ENCODE data around the gene FNBP1.
"Not testable (repeated sequence)": the region's sequence is repeated elsewhere in the genome, so short reads cannot be mapped to it uniquely, and the experiment has no call there.

Gene FNBP1

DNA sequence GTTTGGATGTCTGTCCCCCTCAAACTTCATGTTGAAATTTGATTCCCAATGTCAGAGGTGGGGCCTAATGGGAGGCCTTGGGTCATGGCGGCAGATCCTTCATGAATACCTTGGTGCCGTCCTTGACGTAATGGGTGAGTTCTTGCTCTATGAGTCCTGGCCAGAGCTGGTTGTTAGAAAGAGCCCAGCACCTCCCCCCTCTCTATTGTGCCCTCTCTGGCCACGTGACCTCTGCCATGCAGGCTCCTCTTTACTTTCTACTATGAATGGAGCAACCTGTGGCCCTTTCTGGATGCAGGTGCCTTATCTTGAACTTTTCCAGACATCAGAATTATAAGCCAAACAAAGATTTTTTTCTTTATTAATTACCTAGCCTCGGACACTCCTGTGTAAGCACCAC, 40.7 kb downstream of the FNBP1 start:
- Histone ChIP-seq H3K27ac (ENCODE audit: low read depth, low read length) (no peak overlapping the region), H3K4me1 (ENCODE audit: control insufficient read depth, insufficient read depth, low read length) (no peaks in the 10 kb centered on the region), H3K9me3 (ENCODE audit: control insufficient read depth, insufficient read depth, low read length) (no peaks in the 10 kb centered on the region), H3K27me3 (ENCODE audit: control insufficient read depth, insufficient read depth, low read length) (no peaks in the 10 kb centered on the region), H3K9ac (ENCODE audit: low read depth, low read length) (no peak overlapping the region), H3K4me3 (ENCODE audit: low read depth, low read length) (no peak overlapping the region), H3K36me3 (ENCODE audit: control insufficient read depth, insufficient read depth, low read length) (no peaks in the 10 kb centered on the region)

DNA sequence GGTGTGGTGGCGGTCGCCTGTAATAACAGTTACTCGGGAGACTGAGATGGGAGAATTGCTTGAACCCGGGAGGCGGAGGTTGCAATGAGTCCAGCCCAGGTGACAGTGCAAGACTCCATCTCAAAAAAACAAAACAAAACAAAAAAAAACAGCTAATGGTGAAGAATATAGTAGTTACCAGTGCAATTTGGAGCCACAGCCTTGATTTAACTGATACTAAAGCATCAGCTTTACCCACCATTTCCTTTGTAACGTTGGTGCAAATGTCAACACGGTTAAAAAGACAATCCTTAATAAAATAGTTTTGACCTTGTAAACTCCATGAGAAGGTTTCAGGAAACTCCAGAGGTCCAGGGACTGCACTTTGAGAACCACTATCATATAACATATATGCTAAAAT, 41.8 kb downstream of the FNBP1 start:
- H3K36me3 ChIP-seq (ENCODE audit: control insufficient read depth, insufficient read depth, low read length) = no peaks in the 10 kb centered on the region
- H3K9me3 ChIP-seq (ENCODE audit: control insufficient read depth, insufficient read depth, low read length) = no peaks in the 10 kb centered on the region
- H3K4me1 ChIP-seq (ENCODE audit: control insufficient read depth, insufficient read depth, low read length) = no peaks in the 10 kb centered on the region
- no peak overlapping the region for H3K9ac ChIP-seq (ENCODE audit: low read depth, low read length)
- no peaks in the 10 kb centered on the region for H3K27me3 ChIP-seq (ENCODE audit: control insufficient read depth, insufficient read depth, low read length)
- no peak overlapping the region for H3K4me3 ChIP-seq (ENCODE audit: low read depth, low read length)
- H3K27ac ChIP-seq (ENCODE audit: low read depth, low read length) = no peak overlapping the region

DNA sequence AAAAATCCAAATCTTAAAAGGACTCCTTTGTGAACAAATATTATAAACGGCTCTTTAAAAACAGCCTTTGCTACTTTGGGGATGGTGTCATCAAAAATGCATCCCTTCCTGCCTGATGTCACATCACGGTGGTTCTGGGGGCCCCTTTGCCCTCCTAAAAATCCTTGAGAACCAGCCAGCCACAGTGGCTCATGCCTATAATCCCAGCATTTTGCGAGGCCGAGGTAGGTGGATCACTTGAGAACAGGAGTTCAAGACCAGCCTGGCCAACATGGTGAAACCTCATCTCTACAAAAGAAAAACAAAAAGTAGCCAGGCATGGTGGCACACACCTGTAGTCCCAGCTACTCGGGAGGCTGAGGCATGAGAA, 43.9 kb downstream of the FNBP1 start:
- H3K4me3 ChIP-seq (ENCODE audit: low read depth, low read length) = no peak overlapping the region
- no peaks in the 10 kb centered on the region for H3K36me3 ChIP-seq (ENCODE audit: control insufficient read depth, insufficient read depth, low read length)
- H3K27me3 ChIP-seq (ENCODE audit: control insufficient read depth, insufficient read depth, low read length) = no peaks in the 10 kb centered on the region
- no peak overlapping the region for H3K27ac ChIP-seq (ENCODE audit: low read depth, low read length)
- no peaks in the 10 kb centered on the region for H3K4me1 ChIP-seq (ENCODE audit: control insufficient read depth, insufficient read depth, low read length)
- H3K9ac ChIP-seq (ENCODE audit: low read depth, low read length) = no peak overlapping the region
- no peaks in the 10 kb centered on the region for H3K9me3 ChIP-seq (ENCODE audit: control insufficient read depth, insufficient read depth, low read length)

- H3K4me3 ChIP-seq (ENCODE audit: low read depth, low read length) = no peak overlapping the region
- H3K36me3 ChIP-seq (ENCODE audit: control insufficient read depth, insufficient read depth, low read length) = no peaks in the 10 kb centered on the region
- H3K27ac ChIP-seq (ENCODE audit: low read depth, low read length) = no peak overlapping the region
- no peaks in the 10 kb centered on the region for H3K27me3 ChIP-seq (ENCODE audit: control insufficient read depth, insufficient read depth, low read length)
- no peaks in the 10 kb centered on the region for H3K9me3 ChIP-seq (ENCODE audit: control insufficient read depth, insufficient read depth, low read length)
- H3K9ac ChIP-seq (ENCODE audit: low read depth, low read length) = no peak overlapping the region
- no peaks in the 10 kb centered on the region for H3K4me1 ChIP-seq (ENCODE audit: control insufficient read depth, insufficient read depth, low read length)
Measured at GRCh38 chr9:129998491-129999140, 44.4 kb downstream of the FNBP1 start.

DNA sequence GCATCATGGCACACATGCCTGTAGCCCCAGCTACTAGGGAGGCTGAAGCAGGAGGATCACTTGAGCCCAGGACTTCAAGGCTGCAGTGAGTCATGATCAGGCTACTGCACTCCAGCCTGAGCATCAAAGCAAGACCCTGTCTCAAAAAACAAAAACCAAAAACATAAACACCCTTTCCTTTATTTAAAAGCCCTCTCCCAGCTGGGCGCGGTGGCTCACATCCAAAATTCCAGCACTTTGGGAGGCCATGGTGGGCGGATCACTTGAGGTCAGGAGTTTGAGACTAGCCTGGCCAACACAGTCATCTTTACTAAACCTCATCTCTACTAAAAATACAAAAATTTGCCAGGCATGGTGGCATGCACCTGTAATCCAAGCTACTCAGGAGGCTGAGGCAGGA, 45.3 kb downstream of the FNBP1 start:
- H3K27me3 ChIP-seq (ENCODE audit: control insufficient read depth, insufficient read depth, low read length); H3K9me3 ChIP-seq (ENCODE audit: control insufficient read depth, insufficient read depth, low read length); H3K9ac ChIP-seq (ENCODE audit: low read depth, low read length); H3K36me3 ChIP-seq (ENCODE audit: control insufficient read depth, insufficient read depth, low read length); H3K4me1 ChIP-seq (ENCODE audit: control insufficient read depth, insufficient read depth, low read length); H3K4me3 ChIP-seq (ENCODE audit: low read depth, low read length); H3K27ac ChIP-seq (ENCODE audit: low read depth, low read length): not testable (repeated sequence)

GRCh38 chr9:129996161-129996830, 46.7 kb downstream of the FNBP1 start:
- Histone ChIP-seq H3K4me3 (ENCODE audit: low read depth, low read length) (no peak overlapping the region), H3K36me3 (ENCODE audit: control insufficient read depth, insufficient read depth, low read length) (no peaks in the 10 kb centered on the region), H3K4me1 (ENCODE audit: control insufficient read depth, insufficient read depth, low read length) (no peaks in the 10 kb centered on the region), H3K9ac (ENCODE audit: low read depth, low read length) (no peak overlapping the region), H3K9me3 (ENCODE audit: control insufficient read depth, insufficient read depth, low read length) (no peaks in the 10 kb centered on the region), H3K27ac (ENCODE audit: low read depth, low read length) (no peak overlapping the region), H3K27me3 (ENCODE audit: control insufficient read depth, insufficient read depth, low read length) (no peaks in the 10 kb centered on the region)

DNA sequence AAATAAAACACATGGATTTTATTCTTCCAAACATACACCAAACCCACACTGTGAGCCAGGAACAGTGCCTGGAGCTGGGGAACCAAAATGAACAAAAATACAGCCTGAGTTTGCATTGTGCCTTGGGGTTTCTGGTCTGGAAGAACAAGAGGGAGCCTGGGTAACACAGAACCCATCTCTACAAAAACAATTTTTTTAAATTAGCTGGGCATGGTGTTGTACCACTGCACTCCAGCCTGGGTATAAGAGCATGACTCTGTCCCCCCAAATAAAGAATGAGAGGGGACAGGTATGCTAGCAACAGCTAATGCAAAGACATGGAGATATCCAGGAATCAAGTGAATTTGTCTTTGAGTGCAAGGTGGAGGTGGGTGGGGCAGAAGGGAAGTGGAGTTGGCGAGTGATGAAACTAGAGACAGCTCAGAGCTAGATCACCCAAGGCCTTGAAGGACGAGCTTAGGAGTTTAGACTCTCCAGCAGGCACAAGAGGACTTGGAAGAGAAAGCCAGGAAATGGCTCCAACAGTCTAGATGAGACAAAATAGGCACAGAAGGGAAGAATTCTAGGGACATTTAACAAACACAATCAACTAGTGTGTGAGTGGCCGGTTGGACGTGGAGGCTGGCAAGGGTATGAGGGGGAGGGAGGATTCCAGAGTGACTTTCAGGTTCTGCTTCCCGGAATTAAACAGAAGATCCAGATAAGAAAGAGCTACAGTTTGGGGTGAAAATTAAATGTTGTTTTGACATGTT, 47.4 kb downstream of the FNBP1 start:
- Histone ChIP-seq H3K36me3 (ENCODE audit: control insufficient read depth, insufficient read depth, low read length) (no peaks in the 10 kb centered on the region), H3K9ac (ENCODE audit: low read depth, low read length) (no peak overlapping the region), H3K4me1 (ENCODE audit: control insufficient read depth, insufficient read depth, low read length) (no peaks in the 10 kb centered on the region), H3K27ac (ENCODE audit: low read depth, low read length) (no peak overlapping the region), H3K9me3 (ENCODE audit: control insufficient read depth, insufficient read depth, low read length) (no peaks in the 10 kb centered on the region), H3K27me3 (ENCODE audit: control insufficient read depth, insufficient read depth, low read length) (no peaks in the 10 kb centered on the region), H3K4me3 (ENCODE audit: low read depth, low read length) (no peak overlapping the region)

- H3K4me3 ChIP-seq (ENCODE audit: low read depth, low read length) = no peak overlapping the region
- no peaks in the 10 kb centered on the region for H3K36me3 ChIP-seq (ENCODE audit: control insufficient read depth, insufficient read depth, low read length)
- H3K9me3 ChIP-seq (ENCODE audit: control insufficient read depth, insufficient read depth, low read length) = no peaks in the 10 kb centered on the region
- H3K27ac ChIP-seq (ENCODE audit: low read depth, low read length) = no peak overlapping the region
- H3K27me3 ChIP-seq (ENCODE audit: control insufficient read depth, insufficient read depth, low read length) = no peaks in the 10 kb centered on the region
- no peaks in the 10 kb centered on the region for H3K4me1 ChIP-seq (ENCODE audit: control insufficient read depth, insufficient read depth, low read length)
- H3K9ac ChIP-seq (ENCODE audit: low read depth, low read length) = no peak overlapping the region
Measured at GRCh38 chr9:129994882-129995281, 48.1 kb downstream of the FNBP1 start.

DNA sequence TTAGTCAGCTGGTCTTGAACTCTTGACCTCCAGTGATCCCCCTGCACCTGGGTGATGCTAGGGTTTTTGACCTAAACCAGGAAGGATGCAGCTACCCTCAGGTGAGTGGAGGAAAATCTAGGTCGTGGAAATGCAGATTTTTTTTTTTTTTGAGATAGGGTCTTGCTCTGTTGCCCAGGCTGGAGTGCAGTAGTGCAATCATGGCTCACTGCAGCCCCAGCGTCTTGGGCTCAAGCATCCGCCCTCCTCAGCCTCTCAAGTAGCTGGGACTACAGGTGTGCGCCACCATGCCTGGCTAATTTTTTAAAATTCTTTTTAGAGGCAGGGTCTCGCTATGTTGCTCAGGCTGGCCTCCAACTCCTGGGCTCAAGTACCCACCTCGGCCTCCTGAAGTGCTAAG, 51.9 kb downstream of the FNBP1 start:
- not testable (repeated sequence) for H3K27ac ChIP-seq (ENCODE audit: low read depth, low read length); H3K9me3 ChIP-seq (ENCODE audit: control insufficient read depth, insufficient read depth, low read length); H3K36me3 ChIP-seq (ENCODE audit: control insufficient read depth, insufficient read depth, low read length); H3K4me3 ChIP-seq (ENCODE audit: low read depth, low read length); H3K9ac ChIP-seq (ENCODE audit: low read depth, low read length); H3K27me3 ChIP-seq (ENCODE audit: control insufficient read depth, insufficient read depth, low read length)
- H3K4me1 ChIP-seq (ENCODE audit: control insufficient read depth, insufficient read depth, low read length) = peaks cover 11% of the 10 kb centered on the region; the same call in 1 of the 2 replicates

GRCh38 chr9:129990269-129991010, 52.5 kb downstream of the FNBP1 start:
- Histone ChIP-seq H3K9me3 (ENCODE audit: control insufficient read depth, insufficient read depth, low read length) (no peaks in the 10 kb centered on the region), H3K27ac (ENCODE audit: low read depth, low read length) (no peak overlapping the region), H3K27me3 (ENCODE audit: control insufficient read depth, insufficient read depth, low read length) (no peaks in the 10 kb centered on the region), H3K4me3 (ENCODE audit: low read depth, low read length) (no peak overlapping the region), H3K36me3 (ENCODE audit: control insufficient read depth, insufficient read depth, low read length) (no peaks in the 10 kb centered on the region), H3K4me1 (ENCODE audit: control insufficient read depth, insufficient read depth, low read length) (peaks cover 11% of the 10 kb centered on the region; the same call in 1 of the 2 replicates), H3K9ac (ENCODE audit: low read depth, low read length) (no peak overlapping the region)

DNA sequence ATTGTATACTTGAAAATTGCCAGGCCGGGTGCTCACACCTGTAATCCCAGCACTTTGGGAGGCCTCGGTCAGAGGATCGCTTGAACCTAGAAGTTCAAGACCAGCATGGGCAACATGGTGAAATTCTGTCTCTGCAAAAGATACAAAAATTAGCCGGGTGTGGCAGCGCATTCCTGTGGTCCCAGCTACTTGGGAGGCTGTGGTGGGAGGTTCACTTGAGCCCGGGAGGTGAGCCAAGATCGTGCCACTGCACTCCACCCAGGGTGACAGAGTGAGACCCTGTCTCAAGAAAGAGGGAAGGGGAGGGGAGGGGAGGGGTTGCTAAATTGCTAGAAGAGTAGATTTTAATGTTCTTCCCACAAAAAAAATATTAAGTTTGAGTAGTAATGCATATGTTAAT, 53.2 kb downstream of the FNBP1 start:
- peaks cover 11% of the 10 kb centered on the region; the same call in 1 of the 2 replicates for H3K4me1 ChIP-seq (ENCODE audit: control insufficient read depth, insufficient read depth, low read length)
- H3K9ac ChIP-seq (ENCODE audit: low read depth, low read length) = no peak overlapping the region
- H3K27ac ChIP-seq (ENCODE audit: low read depth, low read length) = no peak overlapping the region
- H3K27me3 ChIP-seq (ENCODE audit: control insufficient read depth, insufficient read depth, low read length) = no peaks in the 10 kb centered on the region
- H3K36me3 ChIP-seq (ENCODE audit: control insufficient read depth, insufficient read depth, low read length) = no peaks in the 10 kb centered on the region
- no peaks in the 10 kb centered on the region for H3K9me3 ChIP-seq (ENCODE audit: control insufficient read depth, insufficient read depth, low read length)
- no peak overlapping the region for H3K4me3 ChIP-seq (ENCODE audit: low read depth, low read length)

Data from HUES48 (cell line).